CD8-positive, alpha-beta memory T cell (primary cell): Measurements from ENCODE around the gene ZNF292. TPM values are rescaled to one million over a fixed set of nuclear protein-coding genes. Genes with fewer than 3 reads are reported as not detected.
"Not testable (repeated sequence)": the region's sequence is repeated elsewhere in the genome, so short reads cannot be mapped to it uniquely, and the experiment has no call there.

Experiments
- CTCF ChIA-PET: fragments of 350-600 bp; sonication (Branson Sonifier 250); formaldehyde crosslinking; loops from one replicate; lab custom pipeline; 2021; ENCODE audit warnings: antibody characterized with exemption; lab: Charles Lee
- POLR2A ChIA-PET: fragments of 350-600 bp; sonication (Branson Sonifier 250); formaldehyde crosslinking; loops from one replicate; lab custom pipeline; 2021; ENCODE audit warnings: antibody characterized with exemption; lab: Charles Lee
- DNase-seq, 5 donors: peaks; one replicate each; pipeline versions ENCODE4 v3.0.0 to v3.0.0-alpha.2; 2020 to 2022; ENCODE audit warnings: mixed read lengths in 1 of 5
- H3K27ac ChIP-seq: one replicate; pipeline ENCODE4 v1.7.0; 2013; ENCODE audit warnings: low read depth, mild to moderate bottlenecking, low read length, moderate library complexity
- H3K27me3 ChIP-seq: 2 replicates; pipeline ENCODE4 v1.7.0; 2013; ENCODE audit warnings: low read length, mild to moderate bottlenecking; ENCODE audit not compliant: insufficient read depth, poor library complexity, severe bottlenecking
- H3K36me3 ChIP-seq: 2 replicates; pipeline ENCODE4 v1.7.0; 2013; ENCODE audit warnings: mild to moderate bottlenecking, low read length, moderate library complexity; ENCODE audit not compliant: insufficient read depth
- H3K4me1 ChIP-seq: 2 replicates; pipeline ENCODE4 v1.7.0; 2013; ENCODE audit warnings: mild to moderate bottlenecking, low read length, moderate library complexity; ENCODE audit not compliant: insufficient read depth
- H3K4me3 ChIP-seq: 2 replicates; pipeline ENCODE4 v1.7.0; 2013; ENCODE audit warnings: mild to moderate bottlenecking, low read length
- H3K9me3 ChIP-seq: 2 replicates; pipeline ENCODE4 v1.7.0; 2013; ENCODE audit warnings: mild to moderate bottlenecking, low read length
- H3K27ac Mint-ChIP-seq, 8 donors: one replicate each; pipeline ENCODE4 v1.8.0; 2020 to 2021; ENCODE audit warnings: mixed read lengths in 8 of 8, mild to moderate bottlenecking in 6 of 8, inconsistent platforms in 3 of 8, moderate library complexity in 3 of 8
- H3K27me3 Mint-ChIP-seq, 2 donors: one replicate each; pipeline ENCODE4 v1.8.0; 2020 to 2021; ENCODE audit warnings: mixed read lengths in 2 of 2, mild to moderate bottlenecking in 1 of 2, moderate library complexity in 1 of 2
- H3K36me3 Mint-ChIP-seq, 3 donors: one replicate each; pipeline ENCODE4 v1.8.0; 2020 to 2021; ENCODE audit warnings: mixed read lengths in 3 of 3, inconsistent platforms in 1 of 3, mild to moderate bottlenecking in 1 of 3
- H3K4me1 Mint-ChIP-seq, 3 donors: one replicate each; pipeline ENCODE4 v1.8.0; 2020 to 2021; ENCODE audit warnings: mixed read lengths in 3 of 3, inconsistent platforms in 1 of 3, mild to moderate bottlenecking in 1 of 3
- H3K4me3 Mint-ChIP-seq, 7 donors: one replicate each; pipeline ENCODE4 v1.8.0; 2020 to 2021; ENCODE audit warnings: mixed read lengths in 7 of 7, mild to moderate bottlenecking in 6 of 7, moderate library complexity in 4 of 7, inconsistent platforms in 2 of 7
- H3K9me3 Mint-ChIP-seq, 5 donors: one replicate each; pipeline ENCODE4 v1.8.0; 2020 to 2022; ENCODE audit warnings: mixed read lengths in 5 of 5, mild to moderate bottlenecking in 3 of 5, moderate library complexity in 2 of 5, inconsistent platforms in 1 of 5
- polyA plus RNA-seq: library from polyadenylated mRNA; unstranded; fragments of 300-500 nt; fragmentation: Illumina TruSeq; gene quantifications from one replicate; pipeline ENCODE4 v1.2.3, GENCODE V29; 2021
- total RNA-seq, 2 experiments: library from RNA; stranded (reverse); gene quantifications; one replicate each; pipeline ENCODE4 v1.2.3, GENCODE V29; 2021

ZNF292 gene
- total and polyA plus RNA-seq, 3 experiments from 2014 or later: 37.9 to 50.7 (median 49.3) TPM

DNA sequence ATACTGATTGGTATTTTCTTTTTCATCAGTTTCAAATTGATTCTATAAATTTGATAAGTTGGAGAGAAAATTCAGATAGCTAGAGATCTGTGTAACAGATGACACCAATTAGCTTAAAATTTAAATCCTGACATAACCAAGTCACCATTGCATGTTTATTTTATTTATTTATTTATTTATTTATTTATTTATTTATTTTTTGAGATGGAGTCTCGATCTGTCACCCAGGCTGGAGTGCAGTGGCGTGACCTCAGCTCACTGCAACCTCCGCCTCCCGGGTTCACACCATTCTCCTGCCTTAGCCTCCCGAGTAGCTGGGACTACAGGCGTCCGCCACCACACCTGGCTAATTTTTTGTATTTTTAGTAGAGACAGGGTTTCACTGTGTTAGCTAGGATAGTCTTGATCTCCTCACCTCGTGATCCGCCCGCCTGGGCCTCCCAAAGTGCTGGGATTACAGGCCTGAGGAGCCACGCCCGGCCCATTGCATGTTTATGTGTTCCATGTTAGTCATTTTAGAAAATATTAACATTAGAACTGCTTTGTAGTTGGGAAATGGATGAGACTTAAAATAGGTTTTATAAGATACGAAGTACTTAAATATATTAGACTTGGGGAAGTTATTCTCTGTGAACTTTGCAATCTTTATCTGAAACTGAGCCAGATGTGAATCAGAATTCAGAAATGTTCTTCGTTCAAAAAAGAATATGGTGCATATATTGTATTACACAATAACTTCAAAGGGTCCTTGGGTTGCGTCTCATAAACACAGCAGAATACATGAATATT, 42.9 kb downstream of the ZNF292 start:
- Mint-ChIP-seq H3K27ac (peak overlapping the region in 1 of 8 donors; percentile 24), H3K4me1 (peaks cover 57 to 88% (median 85%) of the 10 kb centered on the region in 3 donors)
- not testable (repeated sequence) for H3K27me3 Mint-ChIP-seq, H3K27ac ChIP-seq, H3K9me3 ChIP-seq, H3K4me3 ChIP-seq, DNase-seq, H3K4me3 Mint-ChIP-seq, H3K36me3 Mint-ChIP-seq, H3K27me3 ChIP-seq, H3K9me3 Mint-ChIP-seq, H3K36me3 ChIP-seq
- CTCF ChIA-PET: interaction anchor here (1.3 kb wide), 1 partner anchor 16 kb away, joined by 3 read pairs; no protein-coding TSS in a partner anchor
- POLR2A ChIA-PET: interaction anchor here (0.7 kb wide), 1 partner anchor 467 kb away, joined by 5 read pairs; no protein-coding TSS in a partner anchor
- peaks cover 15% of the 10 kb centered on the region for H3K4me1 ChIP-seq

DNA sequence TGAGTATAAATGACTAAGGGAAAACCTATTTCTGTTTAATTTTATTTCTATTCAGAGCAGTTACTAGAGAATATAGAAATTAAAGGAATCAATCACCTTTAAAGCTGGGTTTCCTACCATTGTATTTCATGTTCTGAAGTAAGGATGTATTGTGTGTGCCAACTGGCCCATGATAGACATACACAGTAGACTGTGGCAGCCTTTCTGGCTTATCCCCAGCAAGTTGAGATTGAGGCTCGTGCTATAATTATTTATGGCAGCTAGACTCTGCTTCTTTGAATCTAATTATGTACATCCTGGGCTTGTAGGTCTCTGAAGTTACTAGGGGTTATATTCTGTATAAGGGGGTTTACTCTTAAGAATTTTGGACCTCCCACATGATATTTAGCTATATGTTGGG, 44.4 kb downstream of the ZNF292 start:
- no peak for DNase-seq
- Histone ChIP-seq H3K27me3 (no peaks in the 10 kb centered on the region), H3K27ac (no peak overlapping the region), H3K4me1 (peaks cover 15% of the 10 kb centered on the region), H3K9me3 (no peaks in the 10 kb centered on the region), H3K36me3 (no peaks in the 10 kb centered on the region), H3K4me3 (no peak overlapping the region)
- Mint-ChIP-seq H3K36me3 (peaks cover 0 to 13% (median 2%) of the 10 kb centered on the region in 3 donors), H3K27ac (peak overlapping the region in 1 of 8 donors; percentile 7), H3K27me3 (no peaks in the 10 kb centered on the region), H3K4me1 (peaks cover 59 to 88% (median 87%) of the 10 kb centered on the region in 3 donors), H3K9me3 (no peaks in the 10 kb centered on the region), H3K4me3 (no peak overlapping the region)
- ChIA-PET POLR2A (no interaction called here), CTCF (no interaction called here)

DNA sequence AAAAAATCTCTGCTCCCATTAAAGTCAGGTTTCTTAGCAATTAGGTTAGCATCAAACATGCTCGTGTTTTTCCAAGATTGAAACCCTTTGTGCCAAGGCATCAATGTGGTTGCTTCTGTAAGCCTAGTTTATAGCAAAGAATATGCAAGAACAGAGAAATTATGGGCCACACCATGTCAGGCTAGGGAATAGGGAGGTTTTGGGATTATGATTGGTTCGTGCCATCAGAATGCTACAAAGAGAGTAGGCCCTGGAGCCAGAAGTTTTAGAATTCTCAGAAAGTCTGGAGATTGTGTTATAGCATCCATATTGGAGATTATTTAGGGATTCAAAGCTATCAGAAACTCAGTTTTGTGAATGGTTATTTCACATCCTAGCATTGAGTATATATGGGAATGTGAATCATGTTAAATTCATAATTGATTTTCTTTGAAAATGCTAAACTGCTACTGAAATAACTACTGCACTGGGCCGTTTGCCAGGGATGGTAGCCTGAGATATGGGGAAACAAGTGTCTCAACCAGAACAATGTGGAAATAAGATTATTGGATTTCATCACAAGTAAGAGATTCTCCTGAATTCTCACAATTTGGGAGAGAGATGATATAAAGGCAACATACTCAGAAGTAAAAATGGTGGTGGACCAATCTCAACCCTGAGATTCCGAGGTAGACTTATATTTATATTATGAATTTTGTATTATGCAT, 45.3 kb downstream of the ZNF292 start:
- Histone ChIP-seq H3K36me3 (no peaks in the 10 kb centered on the region), H3K9me3 (no peaks in the 10 kb centered on the region), H3K4me3 (no peak overlapping the region), H3K4me1 (peaks cover 15% of the 10 kb centered on the region), H3K27me3 (no peaks in the 10 kb centered on the region), H3K27ac (no peak overlapping the region)
- POLR2A ChIA-PET: no interaction called here
- H3K27me3 Mint-ChIP-seq: no peaks in the 10 kb centered on the region
- no peak for DNase-seq
- H3K36me3 Mint-ChIP-seq: peaks cover 0 to 16% (median 4%) of the 10 kb centered on the region in 3 donors
- no peaks in the 10 kb centered on the region for H3K9me3 Mint-ChIP-seq
- H3K27ac Mint-ChIP-seq: peak overlapping the region in 3 of 8 donors; percentile 1 to 30 (median 28)
- CTCF ChIA-PET: no interaction called here
- H3K4me1 Mint-ChIP-seq: peaks cover 61 to 89% (median 89%) of the 10 kb centered on the region in 3 donors
- no peak overlapping the region for H3K4me3 Mint-ChIP-seq

- DNase-seq: no peak
- Mint-ChIP-seq H3K4me3 (peak overlapping the region in 1 of 7 donors; percentile 12), H3K4me1 (peaks cover 66 to 92% (median 91%) of the 10 kb centered on the region in 3 donors), H3K27me3 (no peaks in the 10 kb centered on the region), H3K9me3 (no peaks in the 10 kb centered on the region), H3K27ac (peak overlapping the region in 2 of 8 donors; percentile 37 to 43), H3K36me3 (peaks cover 0 to 28% (median 8%) of the 10 kb centered on the region in 3 donors)
- Histone ChIP-seq H3K27me3 (no peaks in the 10 kb centered on the region), H3K36me3 (no peaks in the 10 kb centered on the region), H3K4me1 (peaks cover 5% of the 10 kb centered on the region), H3K27ac (no peak overlapping the region), H3K4me3 (no peak overlapping the region), H3K9me3 (no peaks in the 10 kb centered on the region)
- POLR2A ChIA-PET: no interaction called here
- CTCF ChIA-PET: no interaction called here
Observed at GRCh38 chr6:87203448-87204023, 48.2 kb downstream of the ZNF292 start.

DNA sequence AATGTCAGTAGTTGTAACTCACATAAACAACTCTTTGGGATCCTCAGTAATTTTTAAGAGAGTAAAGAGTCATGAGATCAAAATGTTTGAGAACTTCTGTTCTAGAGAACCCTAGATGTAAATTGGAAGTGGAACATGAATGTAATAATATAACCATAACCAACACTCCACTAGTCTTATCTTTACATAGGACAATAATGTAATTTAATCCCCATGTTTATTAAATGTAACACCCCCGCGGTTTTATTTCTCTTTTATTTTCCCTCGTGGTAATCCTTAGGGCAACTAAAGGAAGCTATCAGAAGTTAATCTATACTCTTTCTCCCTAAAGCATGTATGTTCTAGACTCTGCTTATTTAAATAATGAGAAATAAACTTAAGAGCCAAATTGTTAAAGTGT, 54.4 kb downstream of the ZNF292 start:
- no peak overlapping the region for H3K27ac ChIP-seq
- H3K27me3 Mint-ChIP-seq: no peaks in the 10 kb centered on the region
- ChIA-PET CTCF (no interaction called here), POLR2A (no interaction called here)
- H3K27me3 ChIP-seq: no peaks in the 10 kb centered on the region
- H3K9me3 Mint-ChIP-seq: no peaks in the 10 kb centered on the region
- peak overlapping the region in 1 of 8 donors; percentile 26 for H3K27ac Mint-ChIP-seq
- H3K9me3 ChIP-seq: no peaks in the 10 kb centered on the region
- H3K4me3 ChIP-seq: no peak overlapping the region
- DNase-seq: no peak
- peaks cover 15% of the 10 kb centered on the region for H3K4me1 ChIP-seq
- peaks cover 69 to 94% (median 94%) of the 10 kb centered on the region in 3 donors for H3K4me1 Mint-ChIP-seq
- H3K36me3 Mint-ChIP-seq: peaks cover 0 to 29% (median 8%) of the 10 kb centered on the region in 3 donors
- H3K36me3 ChIP-seq: no peaks in the 10 kb centered on the region
- no peak overlapping the region for H3K4me3 Mint-ChIP-seq

- H3K27me3 ChIP-seq: no peaks in the 10 kb centered on the region
- no peaks in the 10 kb centered on the region for H3K36me3 ChIP-seq
- Mint-ChIP-seq H3K36me3 (peaks cover 0 to 26% (median 5%) of the 10 kb centered on the region in 3 donors), H3K27ac (peak overlapping the region in 1 of 8 donors; percentile 29), H3K4me1 (peaks cover 61 to 87% (median 87%) of the 10 kb centered on the region in 3 donors), H3K4me3 (no peak overlapping the region), H3K9me3 (no peaks in the 10 kb centered on the region), H3K27me3 (no peaks in the 10 kb centered on the region)
- no peak overlapping the region for H3K27ac ChIP-seq
- ChIA-PET POLR2A (no interaction called here), CTCF (no interaction called here)
- DNase-seq: no peak
- H3K4me1 ChIP-seq: peaks cover 15% of the 10 kb centered on the region
- no peaks in the 10 kb centered on the region for H3K9me3 ChIP-seq
- H3K4me3 ChIP-seq: no peak overlapping the region
Observed at GRCh38 chr6:87210979-87211378, 55.6 kb downstream of the ZNF292 start.

DNA sequence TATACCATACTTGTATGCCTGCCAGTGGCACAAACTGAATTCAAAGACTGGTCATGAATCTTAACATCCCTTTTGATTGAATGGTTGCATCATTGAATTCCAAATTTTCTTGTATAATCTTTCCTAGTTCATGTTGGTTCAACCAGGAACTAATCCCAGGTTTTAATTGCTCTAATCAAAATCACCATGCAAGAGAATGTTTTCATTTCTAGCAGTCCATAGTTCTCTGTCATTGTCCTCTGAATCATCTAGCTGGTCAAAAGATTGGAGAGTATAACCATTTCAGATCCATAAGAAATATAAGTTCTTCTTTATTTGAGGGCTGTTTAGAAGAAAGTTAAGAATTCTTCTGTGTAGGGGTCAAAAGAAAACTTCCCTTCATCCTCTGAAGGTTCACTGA, 57.2 kb downstream of the ZNF292 start:
- H3K27ac ChIP-seq: no peak overlapping the region
- no peaks in the 10 kb centered on the region for H3K27me3 ChIP-seq
- peak overlapping the region in 6 of 8 donors; percentile 20 to 69 (median 48) for H3K27ac Mint-ChIP-seq
- H3K4me3 ChIP-seq: no peak overlapping the region
- no peaks in the 10 kb centered on the region for H3K9me3 Mint-ChIP-seq
- no peaks in the 10 kb centered on the region for H3K27me3 Mint-ChIP-seq
- no peak for DNase-seq
- peaks cover 53 to 75% (median 71%) of the 10 kb centered on the region in 3 donors for H3K4me1 Mint-ChIP-seq
- peaks cover 15% of the 10 kb centered on the region for H3K4me1 ChIP-seq
- H3K9me3 ChIP-seq: no peaks in the 10 kb centered on the region
- no peak overlapping the region for H3K4me3 Mint-ChIP-seq
- H3K36me3 ChIP-seq: peaks cover 2% of the 10 kb centered on the region
- H3K36me3 Mint-ChIP-seq: peaks cover 0 to 32% (median 3%) of the 10 kb centered on the region in 3 donors
- ChIA-PET CTCF (no interaction called here), POLR2A (no interaction called here)
